ENCODE measurements around the gene NTM.

DNA sequence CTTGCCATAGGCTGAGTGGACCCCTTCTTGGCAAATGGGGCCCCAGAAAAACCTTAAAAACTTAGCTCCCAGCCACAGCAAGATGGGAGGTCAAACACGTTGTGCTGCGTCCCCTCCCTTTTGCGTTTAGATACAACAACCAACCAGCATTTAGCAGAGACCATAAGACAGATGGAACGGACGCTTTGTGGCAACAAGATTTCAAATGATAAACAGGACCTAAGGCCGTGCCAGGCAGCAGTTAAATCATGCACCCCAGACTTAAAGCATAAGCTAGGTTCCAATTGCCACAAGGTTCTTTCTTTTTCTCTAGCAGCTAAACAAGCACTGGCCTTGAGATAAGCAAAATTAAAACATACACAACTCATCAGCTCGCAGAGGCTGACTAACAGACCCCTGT lies 39.4 kb upstream of the NTM start:
- TF ChIP-seq, protein P1, sequence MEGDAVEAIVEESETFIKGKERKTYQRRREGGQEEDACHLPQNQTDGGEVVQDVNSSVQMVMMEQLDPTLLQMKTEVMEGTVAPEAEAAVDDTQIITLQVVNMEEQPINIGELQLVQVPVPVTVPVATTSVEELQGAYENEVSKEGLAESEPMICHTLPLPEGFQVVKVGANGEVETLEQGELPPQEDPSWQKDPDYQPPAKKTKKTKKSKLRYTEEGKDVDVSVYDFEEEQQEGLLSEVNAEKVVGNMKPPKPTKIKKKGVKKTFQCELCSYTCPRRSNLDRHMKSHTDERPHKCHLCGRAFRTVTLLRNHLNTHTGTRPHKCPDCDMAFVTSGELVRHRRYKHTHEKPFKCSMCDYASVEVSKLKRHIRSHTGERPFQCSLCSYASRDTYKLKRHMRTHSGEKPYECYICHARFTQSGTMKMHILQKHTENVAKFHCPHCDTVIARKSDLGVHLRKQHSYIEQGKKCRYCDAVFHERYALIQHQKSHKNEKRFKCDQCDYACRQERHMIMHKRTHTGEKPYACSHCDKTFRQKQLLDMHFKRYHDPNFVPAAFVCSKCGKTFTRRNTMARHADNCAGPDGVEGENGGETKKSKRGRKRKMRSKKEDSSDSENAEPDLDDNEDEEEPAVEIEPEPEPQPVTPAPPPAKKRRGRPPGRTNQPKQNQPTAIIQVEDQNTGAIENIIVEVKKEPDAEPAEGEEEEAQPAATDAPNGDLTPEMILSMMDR (IDR thresholded peaks at IDR 0.05) = no peak
- no peak for TF ChIP-seq POLR2AphosphoS5 (IDR thresholded peaks at IDR 0.05)

All from breast epithelium (tissue), 3 donors.